Endodermal cell (in vitro differentiated cells): ENCODE measurements around the gene MCTP1. TPM values are rescaled to one million over a fixed set of nuclear protein-coding genes. Genes with fewer than 3 reads are reported as not detected.

ENCODE experiments used
- DNase-seq: peaks from one replicate; pipeline ENCODE4 v3.0.0-alpha.2; 2017
- H3K27ac ChIP-seq: 2 replicates; pipeline ENCODE4 v1.5.1; 2013; ENCODE audit warnings: mild to moderate bottlenecking, low read depth, low read length, moderate library complexity
- H3K27me3 ChIP-seq: 2 replicates; pipeline ENCODE4 v1.6.1; 2013; ENCODE audit warnings: mild to moderate bottlenecking, low read length, moderate library complexity; ENCODE audit not compliant: insufficient read depth, control insufficient read depth, poor library complexity, severe bottlenecking
- H3K36me3 ChIP-seq: 2 replicates; pipeline ENCODE4 v1.7.0; 2013; ENCODE audit warnings: mild to moderate bottlenecking, low read length, moderate library complexity; ENCODE audit not compliant: control insufficient read depth, insufficient read depth
- H3K4me1 ChIP-seq: one replicate; pipeline ENCODE4 v1.7.0; 2013; ENCODE audit warnings: low read length; ENCODE audit not compliant: control insufficient read depth, insufficient read depth
- H3K4me3 ChIP-seq: 2 replicates; pipeline ENCODE4 v1.5.1; 2013; ENCODE audit warnings: mild to moderate bottlenecking, low read length, moderate library complexity
- H3K9ac ChIP-seq: 2 replicates; pipeline ENCODE4 v1.6.1; 2013; ENCODE audit warnings: mild to moderate bottlenecking, low read length, moderate library complexity; ENCODE audit not compliant: poor library complexity, severe bottlenecking; ENCODE audit errors: extremely low read depth
- H3K9me3 ChIP-seq: 2 replicates; pipeline ENCODE4 v1.6.1; 2013; ENCODE audit warnings: mild to moderate bottlenecking, low read length, moderate library complexity; ENCODE audit not compliant: control insufficient read depth
- H3K27ac Mint-ChIP-seq: 2 replicates; pipeline ENCODE4 v1.8.0; 2020; ENCODE audit warnings: mixed read lengths
- H3K27me3 Mint-ChIP-seq: 2 replicates; pipeline ENCODE4 v1.8.0; 2021; ENCODE audit warnings: mild to moderate bottlenecking, mixed read lengths; ENCODE audit not compliant: insufficient read depth
- H3K36me3 Mint-ChIP-seq: 2 replicates; pipeline ENCODE4 v1.8.0; 2020; ENCODE audit warnings: low read depth, mixed read lengths
- H3K4me1 Mint-ChIP-seq: 2 replicates; pipeline ENCODE4 v1.8.0; 2020; ENCODE audit warnings: mixed read lengths
- H3K4me3 Mint-ChIP-seq: 2 replicates; pipeline ENCODE4 v1.8.0; 2020; ENCODE audit warnings: mild to moderate bottlenecking, moderate library complexity, mixed read lengths
- H3K9me3 Mint-ChIP-seq: 2 replicates; pipeline ENCODE4 v1.8.0; 2020; ENCODE audit warnings: mild to moderate bottlenecking, mixed read lengths
- WGBS, 2 experiments: methylation state at CpG; one replicate each; pipeline versions ENCODE4 v1.1.5 to v1.1.7; 2013; ENCODE audit warnings: missing lambda C conversion rate in 2 of 2, mixed read lengths in 1 of 2; ENCODE audit not compliant: insufficient coverage in 1 of 2, insufficient read length in 1 of 2; 5-methylcytosine and 5-hydroxymethylcytosine counted together
- total RNA-seq, 2 donors: library from RNA; stranded (reverse); fragmentation: NEBNext Ultra II Directional in 1 of 2; extraction: Animal tissue kit (Norgen Biotek cat#: 25700) in 1 of 2; gene quantifications; 2 replicates in 1 of 2; 3 replicates in 1 of 2; pipeline ENCODE4 v1.2.1, GENCODE V29; 2021
- TF ChIP-seq, protein P1 (sequence below): fragments of 200-600 bp; sonication (generic); conservative IDR thresholded peaks from 2 replicates; pipeline ENCODE4 v1.5.0; 2021; ENCODE audit warnings: antibody characterized with exemption, mild to moderate bottlenecking

Gene MCTP1
- total RNA-seq, 2 donors from 2014 or later: 0.71 to 3.7 TPM

- Mint-ChIP-seq H3K4me1 (peaks cover 2% of the 10 kb centered on the region), H3K36me3 (no peaks in the 10 kb centered on the region), H3K4me3 (no peak overlapping the region), H3K9me3 (no peaks in the 10 kb centered on the region), H3K27me3 (no peaks in the 10 kb centered on the region), H3K27ac (no peak overlapping the region)
- Histone ChIP-seq H3K4me3 (no peak overlapping the region), H3K9ac (no peak overlapping the region), H3K27me3 (no peaks in the 10 kb centered on the region), H3K4me1 (peaks cover 9% of the 10 kb centered on the region), H3K9me3 (no peaks in the 10 kb centered on the region), H3K36me3 (no peaks in the 10 kb centered on the region), H3K27ac (no peak overlapping the region)
- TF ChIP-seq, protein P1, sequence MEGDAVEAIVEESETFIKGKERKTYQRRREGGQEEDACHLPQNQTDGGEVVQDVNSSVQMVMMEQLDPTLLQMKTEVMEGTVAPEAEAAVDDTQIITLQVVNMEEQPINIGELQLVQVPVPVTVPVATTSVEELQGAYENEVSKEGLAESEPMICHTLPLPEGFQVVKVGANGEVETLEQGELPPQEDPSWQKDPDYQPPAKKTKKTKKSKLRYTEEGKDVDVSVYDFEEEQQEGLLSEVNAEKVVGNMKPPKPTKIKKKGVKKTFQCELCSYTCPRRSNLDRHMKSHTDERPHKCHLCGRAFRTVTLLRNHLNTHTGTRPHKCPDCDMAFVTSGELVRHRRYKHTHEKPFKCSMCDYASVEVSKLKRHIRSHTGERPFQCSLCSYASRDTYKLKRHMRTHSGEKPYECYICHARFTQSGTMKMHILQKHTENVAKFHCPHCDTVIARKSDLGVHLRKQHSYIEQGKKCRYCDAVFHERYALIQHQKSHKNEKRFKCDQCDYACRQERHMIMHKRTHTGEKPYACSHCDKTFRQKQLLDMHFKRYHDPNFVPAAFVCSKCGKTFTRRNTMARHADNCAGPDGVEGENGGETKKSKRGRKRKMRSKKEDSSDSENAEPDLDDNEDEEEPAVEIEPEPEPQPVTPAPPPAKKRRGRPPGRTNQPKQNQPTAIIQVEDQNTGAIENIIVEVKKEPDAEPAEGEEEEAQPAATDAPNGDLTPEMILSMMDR: no peak
- no peak for DNase-seq
Observed at GRCh38 chr5:94793816-94794198, 491.1 kb downstream of the MCTP1 start.

- Histone ChIP-seq H3K36me3 (no peaks in the 10 kb centered on the region), H3K4me3 (no peak overlapping the region), H3K27ac (no peak overlapping the region), H3K9ac (no peak overlapping the region), H3K4me1 (peaks cover 3% of the 10 kb centered on the region), H3K27me3 (no peaks in the 10 kb centered on the region), H3K9me3 (no peaks in the 10 kb centered on the region)
- no peaks in the 10 kb centered on the region for H3K27me3 Mint-ChIP-seq
- no peak overlapping the region for H3K27ac Mint-ChIP-seq
- TF ChIP-seq, protein P1: no peak
- H3K4me3 Mint-ChIP-seq: no peak overlapping the region
- WGBS, 2 experiments: 92 to 97% methylated on average over 4 of the region's 4 CpGs
- H3K36me3 Mint-ChIP-seq: no peaks in the 10 kb centered on the region
- no peaks in the 10 kb centered on the region for H3K9me3 Mint-ChIP-seq
- peaks cover 2% of the 10 kb centered on the region for H3K4me1 Mint-ChIP-seq
- no peak for DNase-seq
Observed at GRCh38 chr5:94793113-94793815, 491.6 kb downstream of the MCTP1 start.

DNA sequence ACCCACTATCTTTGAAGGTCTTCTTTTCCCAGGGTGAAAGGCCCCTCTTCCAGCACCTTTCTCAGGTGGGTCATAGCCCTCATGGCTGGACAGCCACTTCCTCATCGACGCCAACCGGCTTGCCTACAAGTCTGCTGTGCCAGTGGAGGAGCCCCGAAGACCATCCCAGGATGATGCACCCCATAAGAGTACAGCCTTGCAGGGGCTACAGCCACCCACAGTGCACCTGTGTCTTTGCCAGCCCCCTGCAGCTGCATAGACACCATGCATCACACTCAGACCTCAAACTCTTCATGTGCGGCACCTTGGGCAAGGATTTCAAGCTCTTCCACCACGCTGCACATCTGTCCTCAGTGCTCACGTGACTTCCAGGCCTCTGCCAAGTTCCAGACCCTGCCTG lies 493.1 kb downstream of the MCTP1 start:
- no peak overlapping the region for H3K27ac ChIP-seq
- peaks cover 7% of the 10 kb centered on the region for H3K4me1 Mint-ChIP-seq
- H3K9me3 Mint-ChIP-seq: no peaks in the 10 kb centered on the region
- H3K36me3 ChIP-seq: no peaks in the 10 kb centered on the region
- TF ChIP-seq, protein P1: no peak
- 88 to 93% methylated on average over 1 to 7 of the region's 7 CpGs for whole genome bisulfite sequencing, 2 experiments
- no peak overlapping the region for H3K9ac ChIP-seq
- H3K27me3 Mint-ChIP-seq: no peaks in the 10 kb centered on the region
- H3K9me3 ChIP-seq: no peaks in the 10 kb centered on the region
- H3K27ac Mint-ChIP-seq: no peak overlapping the region
- H3K27me3 ChIP-seq: no peaks in the 10 kb centered on the region
- H3K4me3 Mint-ChIP-seq: no peak overlapping the region
- H3K4me3 ChIP-seq: no peak overlapping the region
- DNase-seq: no peak
- H3K4me1 ChIP-seq: no peaks in the 10 kb centered on the region
- H3K36me3 Mint-ChIP-seq: no peaks in the 10 kb centered on the region
